Spleen (tissue), 11 donors: ENCODE results near the gene REG1B. TPM values are rescaled to one million over a fixed set of nuclear protein-coding genes. Genes with fewer than 3 reads are reported as not detected.

Experiments used
- DNase-seq: peaks from one replicate; pipeline ENCODE4 v3.0.0-alpha.2; 2020
- H3K27ac ChIP-seq, 8 donors: fragments of 200-600 bp; sonication (generic) in 7 of 8; 1 replicate in 4 of 8; 2 replicates in 4 of 8; pipeline versions ENCODE4 v1.5.0 to v1.8.0; 2016 to 2021; ENCODE audit warnings: inconsistent platforms in 4 of 8, mild to moderate bottlenecking in 4 of 8, moderate library complexity in 1 of 8
- H3K27me3 ChIP-seq, 7 donors: fragments of 200-600 bp; sonication (generic) in 6 of 7; replicated peaks in 1 of 7; 1 replicate in 4 of 7; 2 replicates in 3 of 7; pipeline versions ENCODE4 v1.5.0 to v1.8.0; 2016 to 2021; ENCODE audit warnings: inconsistent platforms in 3 of 7, mild to moderate bottlenecking in 1 of 7
- H3K36me3 ChIP-seq, 6 donors: fragments of 200-600 bp; sonication (generic) in 5 of 6; 1 replicate in 4 of 6; 2 replicates in 2 of 6; pipeline versions ENCODE4 v1.5.0 to v1.8.0; 2016 to 2021; ENCODE audit warnings: inconsistent platforms in 2 of 6
- H3K4me1 ChIP-seq, 6 donors: fragments of 200-600 bp; sonication (generic) in 5 of 6; 1 replicate in 3 of 6; 2 replicates in 3 of 6; pipeline versions ENCODE4 v1.5.0 to v1.8.0; 2016 to 2021; ENCODE audit warnings: inconsistent platforms in 3 of 6
- H3K4me3 ChIP-seq, 8 donors: fragments of 200-600 bp; sonication (generic) in 7 of 8; 1 replicate in 4 of 8; 2 replicates in 4 of 8; pipeline versions ENCODE4 v1.5.0 to v1.8.0; 2016 to 2021; ENCODE audit warnings: inconsistent platforms in 4 of 8, mild to moderate bottlenecking in 4 of 8, moderate library complexity in 2 of 8
- H3K9me3 ChIP-seq, 8 donors: fragments of 200-600 bp; sonication (generic) in 7 of 8; 1 replicate in 4 of 8; 2 replicates in 4 of 8; pipeline versions ENCODE4 v1.5.0 to v1.8.0; 2016 to 2021; ENCODE audit warnings: inconsistent platforms in 4 of 8
- CTCF ChIP-seq, 11 experiments: fragments of 200-600 bp in 7 of 11; fragments of 450-650 bp in 4 of 11; sonication (generic) in 4 of 11; IDR thresholded peaks in 8 of 11; conservative IDR thresholded peaks in 3 of 11; 1 replicate in 7 of 11; 2 replicates in 4 of 11; pipeline versions ENCODE4 v1.4.0 to v1.8.0; 2016 to 2021; ENCODE audit warnings: antibody characterized with exemption in 11 of 11, inconsistent platforms in 4 of 11, mild to moderate bottlenecking in 1 of 11
- POLR2A ChIP-seq, 3 donors: fragments of 450-650 bp; IDR thresholded peaks; one replicate each; pipeline ENCODE4 v1.5.1; 2017; ENCODE audit warnings: antibody characterized with exemption in 3 of 3, mild to moderate bottlenecking in 1 of 3
- POLR2AphosphoS5 ChIP-seq, 3 donors: sonication (generic); formaldehyde crosslinking; IDR thresholded peaks; one replicate each; pipeline ENCODE4 v1.5.1; 2017; ENCODE audit warnings: antibody characterized with exemption in 3 of 3
- WGBS, 5 donors: extraction: QIAGEN DNeasy Blood & Tissue Kit in 3 of 5; methylation state at CpG; one replicate each; pipeline versions ENCODE4 v1.1.5 to v1.1.7; 2013 to 2018; 5-methylcytosine and 5-hydroxymethylcytosine counted together
- intact Hi-C: fragments of 100-400 bp; cut with DNase I; formaldehyde crosslinking; loops from one replicate; pipeline ENCODE4 v1.15.0; 2023; ENCODE audit warnings: low total_unique reads
- polyA plus RNA-seq, 3 donors: library from polyadenylated mRNA; stranded (reverse); fragments of 200-250 nt; gene quantifications; one replicate each; pipeline ENCODE4 v1.2.1, GENCODE V29; 2013
- total RNA-seq, 7 donors: library from RNA; depleted of rRNA in 3 of 7; stranded (reverse); fragments of >200 nt in 3 of 7; fragmentation: NEBNext Ultra II Directional in 4 of 7; extraction: Animal tissue kit (Norgen Biotek cat#: 25700) in 4 of 7; gene quantifications; one replicate each; pipeline versions ENCODE4 v1.1.0 to v1.2.1, GENCODE V29; 2016 to 2021
- donor health status: healthy with polysubstance abuse.
- donor health status: DM: no; HTN: no; CAD: no; lungs with moderate emphysema.
- donor health status: DM: no; HTN: no; CAD: no.
- donor health status: Bipolar disorder and iron deficiency.
- donor health status: healthy.
- donor health status: DM: no; HTN: no; CAD: no.
- donor health status: DM: yes; HTN: yes; CAD: no.

The REG1B gene
- total and polyA plus RNA-seq, 10 donors = 0.39 to 4.8 (median 0.73) TPM; not detected in 4

GRCh38 chr2:79120194-79120713, 32.5 kb upstream of the REG1B start, which contains the start of gene REG1A:
REG1A (plus strand) TSS chr2:79120488; CDS start chr2:79120862, 374 bp downstream.
- Histone ChIP-seq H3K4me1 (no peaks in the 10 kb centered on the region), H3K27me3 (no peaks in the 10 kb centered on the region), H3K36me3 (no peaks in the 10 kb centered on the region), H3K9me3 (no peaks in the 10 kb centered on the region), H3K27ac (no peak within 1 kb of the TSS), H3K4me3 (no peak within 1 kb of the TSS)
- WGBS, 5 donors = 71 to 90% (median 77%) methylated on average over 6 of the region's 6 CpGs
- intact Hi-C loops = no loop called here
- TF ChIP-seq CTCF (IDR thresholded peaks at IDR 0.05 in 8 of 11, conservative IDR thresholded peaks at IDR 0.05 in 3 of 11) = no peak
- TF ChIP-seq POLR2AphosphoS5 (IDR thresholded peaks at IDR 0.05) = no peak
- no peak for TF ChIP-seq POLR2A (IDR thresholded peaks at IDR 0.05)
- DNase-seq = no peak

GRCh38 chr2:79116997-79117928, 29.5 kb upstream of the REG1B start:
- no peaks in the 10 kb centered on the region for H3K9me3 ChIP-seq
- no peak for DNase-seq
- 61 to 80% (median 71%) methylated on average over 2 of the region's 2 CpGs for WGBS, 5 donors
- TF ChIP-seq POLR2AphosphoS5 (IDR thresholded peaks at IDR 0.05) (no peak), CTCF (IDR thresholded peaks at IDR 0.05 in 8 of 11, conservative IDR thresholded peaks at IDR 0.05 in 3 of 11) (no peak), POLR2A (IDR thresholded peaks at IDR 0.05) (no peak)
- intact Hi-C loops = no loop called here
- H3K4me1 ChIP-seq = no peaks in the 10 kb centered on the region
- H3K36me3 ChIP-seq = no peaks in the 10 kb centered on the region
- no peak overlapping the region for H3K27ac ChIP-seq
- H3K27me3 ChIP-seq = no peaks in the 10 kb centered on the region
- no peak overlapping the region for H3K4me3 ChIP-seq

- Histone ChIP-seq H3K36me3 (no peaks in the 10 kb centered on the region), H3K4me1 (no peaks in the 10 kb centered on the region), H3K27ac (no peak overlapping the region), H3K4me3 (no peak overlapping the region), H3K27me3 (no peaks in the 10 kb centered on the region), H3K9me3 (no peaks in the 10 kb centered on the region)
- intact Hi-C loops = no loop called here
- WGBS, 5 donors = 50 to 75% (median 64%) methylated on average over 3 of the region's 3 CpGs
- TF ChIP-seq POLR2AphosphoS5 (IDR thresholded peaks at IDR 0.05) (no peak), POLR2A (IDR thresholded peaks at IDR 0.05) (no peak), CTCF (IDR thresholded peaks at IDR 0.05 in 8 of 11, conservative IDR thresholded peaks at IDR 0.05 in 3 of 11) (no peak)
- no peak for DNase-seq
Observed at GRCh38 chr2:79114797-79115494, 27.2 kb upstream of the REG1B start.

GRCh38 chr2:79112269-79112668, 24.5 kb upstream of the REG1B start:
- intact Hi-C loops = no loop called here
- 86 to 97% (median 95%) methylated on average over 3 of the region's 3 CpGs for WGBS, 5 donors
- Histone ChIP-seq H3K27ac (no peak overlapping the region), H3K27me3 (no peaks in the 10 kb centered on the region), H3K9me3 (no peaks in the 10 kb centered on the region), H3K4me3 (no peak overlapping the region), H3K36me3 (no peaks in the 10 kb centered on the region), H3K4me1 (no peaks in the 10 kb centered on the region)
- no peak for TF ChIP-seq POLR2A (IDR thresholded peaks at IDR 0.05)
- TF ChIP-seq POLR2AphosphoS5 (IDR thresholded peaks at IDR 0.05) = no peak
- TF ChIP-seq CTCF (IDR thresholded peaks at IDR 0.05 in 8 of 11, conservative IDR thresholded peaks at IDR 0.05 in 3 of 11) = no peak
- DNase-seq = no peak
